H1 (cell line): Measurements from ENCODE around the gene VSTM4. TPM values are rescaled to one million over a fixed set of nuclear protein-coding genes. Genes with fewer than 3 reads are reported as not detected.

ENCODE experiments used
- CTCF ChIA-PET: fragments of 300-600 bp; sonication (Branson Sonifier 250); formaldehyde crosslinking; loops from one replicate; lab custom pipeline; 2021; ENCODE audit not compliant: partially characterized antibody; lab: Charles Lee
- POLR2A ChIA-PET: fragments of 300-600 bp; sonication (Branson Sonifier 250); formaldehyde crosslinking; loops from one replicate; lab custom pipeline; 2021; ENCODE audit warnings: inconsistent platforms; ENCODE audit not compliant: partially characterized antibody; lab: Charles Lee
- DNase-seq, 2 experiments: peaks; one replicate each; pipeline versions ENCODE4 v3.0.0 to v3.0.0-alpha.2; 2010 to 2022; ENCODE audit warnings: low spot score in 2 of 2, low read depth in 1 of 2, mixed read lengths in 1 of 2
- FAIRE-seq: peaks from 2 replicates; lab custom pipeline; 2011; peaks lifted over from hg19 to GRCh38; lab: Jason Lieb, UNC
- H2AFZ ChIP-seq: 2 replicates; pipeline ENCODE4 v1.8.1; 2012; ENCODE audit warnings: low read length, inconsistent platforms
- H2AK5ac ChIP-seq: 2 replicates; pipeline ENCODE4 v1.6.1; 2013; ENCODE audit warnings: low read depth, low read length
- H2BK120ac ChIP-seq: replicated peaks from 2 replicates; pipeline ENCODE3; 2013; ENCODE audit warnings: low read depth, low read length, inconsistent platforms
- H2BK12ac ChIP-seq: 2 replicates; pipeline ENCODE4 v1.6.1; 2013; ENCODE audit warnings: low read depth, low read length
- H2BK15ac ChIP-seq: 2 replicates; pipeline ENCODE4 v1.6.1; 2013; ENCODE audit warnings: low read length
- H2BK20ac ChIP-seq: 2 replicates; pipeline ENCODE4 v1.6.1; 2013; ENCODE audit warnings: low read length
- H2BK5ac ChIP-seq: 2 replicates; pipeline ENCODE4 v1.6.1; 2013; ENCODE audit warnings: low read depth, low read length
- H3K14ac ChIP-seq: 2 replicates; pipeline ENCODE4 v1.6.1; 2013; ENCODE audit warnings: inconsistent platforms; ENCODE audit not compliant: insufficient read length
- H3K18ac ChIP-seq: 2 replicates; pipeline ENCODE4 v1.6.1; 2013; ENCODE audit warnings: low read length; ENCODE audit errors: extremely low read depth
- H3K23ac ChIP-seq: 2 replicates; pipeline ENCODE4 v1.6.1; 2013; ENCODE audit warnings: inconsistent platforms; ENCODE audit not compliant: insufficient read length
- H3K23me2 ChIP-seq: 2 replicates; pipeline ENCODE4 v1.6.1; 2013; ENCODE audit warnings: low read depth, low read length
- H3K27ac ChIP-seq: 2 replicates; pipeline ENCODE4 v1.6.1; 2011; ENCODE audit warnings: low read depth, low read length, inconsistent platforms
- H3K27me3 ChIP-seq, 4 experiments: replicated peaks in 1 of 4; 1 replicate in 1 of 4; 2 replicates in 3 of 4; pipeline versions ENCODE4 v1.6.1 to v1.8.1; 2011 to 2013; ENCODE audit warnings: low read length in 3 of 4, mild to moderate bottlenecking in 3 of 4, inconsistent platforms in 2 of 4, mixed read lengths in 2 of 4, moderate library complexity in 1 of 4; ENCODE audit not compliant: control insufficient read depth in 3 of 4, insufficient read depth in 3 of 4; ENCODE audit errors: extremely low read depth in 1 of 4
- H3K36me3 ChIP-seq, 4 experiments: 2 replicates each; pipeline versions ENCODE4 v1.6.1 to v1.8.1; 2011 to 2013; ENCODE audit warnings: mild to moderate bottlenecking in 4 of 4, low read length in 3 of 4, moderate library complexity in 2 of 4, control low read depth in 1 of 4, inconsistent platforms in 1 of 4; ENCODE audit not compliant: insufficient read depth in 4 of 4, control insufficient read depth in 2 of 4
- H3K4ac ChIP-seq: replicated peaks from 2 replicates; pipeline ENCODE3; 2013; ENCODE audit warnings: low read length, low read depth, mixed read lengths, inconsistent platforms; ENCODE audit not compliant: insufficient read length
- H3K4me1 ChIP-seq, 4 experiments: replicated peaks in 1 of 4; 1 replicate in 1 of 4; 2 replicates in 3 of 4; pipeline versions ENCODE4 v1.6.1 to v1.8.1; 2011 to 2013; ENCODE audit warnings: low read length in 3 of 4, inconsistent platforms in 2 of 4, mixed read lengths in 1 of 4; ENCODE audit not compliant: insufficient read depth in 4 of 4, control insufficient read depth in 3 of 4
- H3K4me2 ChIP-seq, 2 experiments: 2 replicates each; pipeline versions ENCODE4 v1.6.1 to v1.8.1; 2011 to 2013; ENCODE audit warnings: low read depth in 2 of 2, low read length in 2 of 2, control low read depth in 1 of 2, inconsistent platforms in 1 of 2, mild to moderate bottlenecking in 1 of 2; ENCODE audit not compliant: insufficient read depth in 1 of 2
- H3K4me3 ChIP-seq, 4 experiments: fragments of 200-600, 300-600 bp in 1 of 4; sonication (generic), shearing (Covaris generic), sonication (Bioruptor Twin) in 1 of 4; 2 replicates each; pipeline versions ENCODE4 v1.5.1 to v1.8.1; 2011 to 2016; ENCODE audit warnings: low read length in 4 of 4, low read depth in 3 of 4, control low read depth in 2 of 4, inconsistent platforms in 2 of 4, mild to moderate bottlenecking in 2 of 4, mixed read lengths in 1 of 4, moderate library complexity in 1 of 4; ENCODE audit not compliant: insufficient read depth in 2 of 4; ENCODE audit errors: extremely low read depth in 1 of 4
- H3K56ac ChIP-seq: replicated peaks from 2 replicates; pipeline ENCODE3; 2013; ENCODE audit warnings: low read depth, mild to moderate bottlenecking, mixed read lengths, low read length, inconsistent platforms; ENCODE audit not compliant: insufficient read length
- H3K79me1 ChIP-seq: 2 replicates; pipeline ENCODE4 v1.6.1; 2013; ENCODE audit warnings: low read depth, low read length, control low read depth
- H3K79me2 ChIP-seq, 2 experiments: 2 replicates each; pipeline versions ENCODE4 v1.6.1 to v1.8.1; 2012 to 2013; ENCODE audit warnings: low read length in 2 of 2, mild to moderate bottlenecking in 2 of 2, inconsistent platforms in 1 of 2; ENCODE audit not compliant: insufficient read depth in 2 of 2, control insufficient read depth in 1 of 2
- H3K9ac ChIP-seq, 4 experiments: replicated peaks in 1 of 4; 1 replicate in 1 of 4; 2 replicates in 3 of 4; pipeline versions ENCODE4 v1.6.1 to v1.8.1; 2011 to 2013; ENCODE audit warnings: low read depth in 3 of 4, low read length in 3 of 4, control low read depth in 2 of 4, mild to moderate bottlenecking in 2 of 4, moderate library complexity in 2 of 4, inconsistent platforms in 1 of 4; ENCODE audit errors: extremely low read depth in 1 of 4
- H3K9me3 ChIP-seq, 2 experiments: 2 replicates each; pipeline versions ENCODE4 v1.6.1 to v1.8.1; 2012 to 2013; ENCODE audit warnings: mild to moderate bottlenecking in 2 of 2, moderate library complexity in 2 of 2, control low read depth in 1 of 2, inconsistent platforms in 1 of 2, low read depth in 1 of 2, low read length in 1 of 2, mixed read lengths in 1 of 2; ENCODE audit not compliant: insufficient read depth in 2 of 2
- H4K20me1 ChIP-seq, 2 experiments: replicated peaks in 1 of 2; 2 replicates each; pipeline versions ENCODE3 to v1.8.1; 2011 to 2013; ENCODE audit warnings: inconsistent platforms in 2 of 2, low read length in 2 of 2, mild to moderate bottlenecking in 1 of 2; ENCODE audit not compliant: insufficient read depth in 2 of 2, control insufficient read depth in 1 of 2
- H4K5ac ChIP-seq: 2 replicates; pipeline ENCODE4 v1.6.1; 2013; ENCODE audit warnings: low read length, low read depth, mixed read lengths, inconsistent platforms; ENCODE audit not compliant: insufficient read length
- H4K8ac ChIP-seq: 2 replicates; pipeline ENCODE4 v1.8.0; 2013; ENCODE audit warnings: mild to moderate bottlenecking, moderate library complexity, low read length, inconsistent platforms; ENCODE audit not compliant: insufficient read depth; ENCODE audit errors: extremely low read depth
- H4K91ac ChIP-seq: replicated peaks from 2 replicates; pipeline ENCODE3; 2013; ENCODE audit warnings: low read length, mixed read lengths, inconsistent platforms; ENCODE audit not compliant: insufficient read length
- MAFK ChIP-seq: IDR thresholded peaks from 2 replicates; pipeline ENCODE4 v1.6.1; 2012; ENCODE audit warnings: low read depth, mild to moderate bottlenecking, improper control_type of control experiment, low read length
- SIX5 ChIP-seq: IDR thresholded peaks from 2 replicates; pipeline ENCODE4 v1.6.1; 2011; ENCODE audit warnings: mild to moderate bottlenecking, low read depth, low read length
- WGBS, 2 experiments: shearing (Covaris generic) in 1 of 2; methylation state at CpG; one replicate each; pipeline versions ENCODE4 v1.1.6 to v1.1.7; 2013 to 2015; ENCODE audit warnings: low lambda C conversion rate in 2 of 2, mixed read lengths in 2 of 2, inconsistent platforms in 1 of 2, low coverage in 1 of 2, missing lambda C conversion rate in 1 of 2; ENCODE audit not compliant: insufficient replicate concordance in 2 of 2, insufficient coverage in 1 of 2, insufficient read length in 1 of 2; ENCODE audit errors: extremely low coverage in 1 of 2, missing lambda C conversion rate in 1 of 2; 5-methylcytosine and 5-hydroxymethylcytosine counted together
- polyA plus RNA-seq, 7 experiments: library from polyadenylated mRNA; depleted of rRNA in 3 of 7; stranded (reverse) in 5 of 7; unstranded in 2 of 7; fragments of >200 nt in 5 of 7; fragments of 200-250 nt in 2 of 7; gene quantifications; 1 replicate in 5 of 7; 2 replicates in 1 of 7; 4 replicates in 1 of 7; pipeline versions ENCODE4 v1.2.1 to v1.2.3, GENCODE V29; 2011 to 2013; ENCODE audit warnings: missing spikeins in 2 of 7, mixed read lengths in 2 of 7
- total RNA-seq: library from RNA; stranded (reverse); fragmentation: NEBNext Ultra II Directional; extraction: Animal tissue kit (Norgen Biotek cat#: 25700); gene quantifications from 2 replicates; pipeline ENCODE4 v1.2.1, GENCODE V29; 2021

VSTM4 gene
- total and polyA plus RNA-seq, 2 of the 8 experiments (the other 6 are each of a cell fraction or from before 2014, with no cell fraction given): 0.48 to 0.73 TPM

GRCh38 chr10:49001870-49002672 is 113.3 kb downstream of the VSTM4 start:
- Histone ChIP-seq H4K8ac (no peak overlapping the region; the same call in 1 of the 2 replicates), H3K27ac (no peak overlapping the region)
- CTCF ChIA-PET: interaction anchor here (0.7 to 2.0 kb wide), 8 partner anchors 11 to 238 kb away, joined by 3 to 8 read pairs (median 3); no protein-coding TSS in a partner anchor
- TF ChIP-seq MAFK (no peak), SIX5 (no peak)
- TF ChIP-seq, all 59 proteins: peak for 0
- 0 out of 7 replicates have a peak, but pooled peaks cover 0 to 2% (median 0%) of the 10 kb centered on the region in 4 experiments for H3K4me1 ChIP-seq
- no peak overlapping the region for H3K23ac ChIP-seq
- H4K91ac ChIP-seq: no peak overlapping the region
- no peak overlapping the region; the same call in 1 of the 2 replicates for H2BK20ac ChIP-seq
- no peaks in the 10 kb centered on the region for H3K23me2 ChIP-seq
- no peak overlapping the region for H2AK5ac ChIP-seq
- no peak overlapping the region for H4K5ac ChIP-seq
- no peak overlapping the region for H2BK15ac ChIP-seq
- no peak overlapping the region for H3K56ac ChIP-seq
- peaks cover 0 to 1% of the 10 kb centered on the region in 2 experiments for H4K20me1 ChIP-seq
- no peaks in the 10 kb centered on the region for H3K79me1 ChIP-seq
- H3K14ac ChIP-seq: no peak overlapping the region
- H2AFZ ChIP-seq: no peak overlapping the region
- H3K18ac ChIP-seq: no peak overlapping the region
- no peaks in the 10 kb centered on the region for H3K27me3 ChIP-seq
- H2BK5ac ChIP-seq: no peak overlapping the region
- H3K4ac ChIP-seq: no peak overlapping the region
- no peak overlapping the region for H2BK120ac ChIP-seq
- 82% methylated on average over 17 of the region's 17 CpGs; no CpG with 5 or more reads in 1 of the 2 experiments for WGBS, 2 experiments
- POLR2A ChIA-PET: no interaction called here
- no peaks in the 10 kb centered on the region for H3K9me3 ChIP-seq
- no peak overlapping the region for H3K4me3 ChIP-seq
- DNase-seq: no peak
- H3K36me3 ChIP-seq: no peaks in the 10 kb centered on the region
- H3K79me2 ChIP-seq: no peaks in the 10 kb centered on the region
- no peak overlapping the region for H3K9ac ChIP-seq
- no peak for FAIRE-seq
- no peak overlapping the region for H2BK12ac ChIP-seq
- H3K4me2 ChIP-seq: no peak overlapping the region
